ENCODE results near the gene FMO5. TPM values are rescaled to one million over a fixed set of nuclear protein-coding genes. Genes with fewer than 3 reads are reported as not detected.

FMO5 gene
- total and polyA plus RNA-seq, 2 of the 13 experiments (the other 11 are each of a cell fraction or from before 2014, with no cell fraction given): 48.2 to 149 TPM

- TF ChIP-seq ZSCAN12 (CRISPR knock-in tag; IDR thresholded peaks at IDR 0.05) (no peak), FOXO1 (CRISPR knock-in tag; IDR thresholded peaks at IDR 0.05) (peak; percentile 41; the same call in 1 of the 2 replicates), ZNF569 (CRISPR knock-in tag; IDR thresholded peaks at IDR 0.05; ENCODE audit: borderline replicate concordance) (0 out of 2 replicates have a peak, but pooled peaks have one; percentile 7), ZBTB38 (CRISPR knock-in tag; IDR thresholded peaks at IDR 0.05) (peak; percentile 90), DNMT1 (CRISPR knock-in tag; IDR thresholded peaks at IDR 0.05) (no peak; the same call in 1 of the 2 replicates), PRDM10 (CRISPR knock-in tag; IDR thresholded peaks at IDR 0.05; ENCODE audit: low read depth) (peak; percentile 94), ZNF224 (CRISPR knock-in tag; IDR thresholded peaks at IDR 0.05) (no peak; the same call in 1 of the 2 replicates), SP4 (CRISPR knock-in tag; IDR thresholded peaks at IDR 0.05) (peak; percentile 73; the same call in 1 of the 2 replicates), ZUFSP (CRISPR knock-in tag; IDR thresholded peaks at IDR 0.05; ENCODE audit: borderline replicate concordance) (no peak), KDM5A (IDR thresholded peaks at IDR 0.05; ENCODE audit: borderline replicate concordance, low read length) (peak; percentile 74; the same call in 1 of the 2 replicates), MBNL3 (CRISPR knock-in tag; conservative IDR thresholded peaks at IDR 0.05) (no peak), HIC2 (CRISPR knock-in tag; IDR thresholded peaks at IDR 0.05; ENCODE audit: low read depth) (peak; percentile 77; the same call in 1 of the 2 replicates), MAFK (conservative IDR thresholded peaks at IDR 0.05 in 1 of 2, IDR thresholded peaks at IDR 0.05 in 1 of 2; ENCODE audit: low read length in 2 of 2) (no peak), EP300 (IDR thresholded peaks at IDR 0.05; ENCODE audit: low read depth in 2 of 2, low read length in 2 of 2) (peak in 1 of 2 experiments; percentile 35; a peak in 1 of 4 replicates), EP300 (CRISPR knock-in tag; IDR thresholded peaks at IDR 0.05; ENCODE audit: borderline replicate concordance) (peak; percentile 34; the same call in 1 of the 2 replicates), ELF1 (CRISPR knock-in tag; IDR thresholded peaks at IDR 0.05) (peak; percentile 30; the same call in 1 of the 2 replicates), BRCA1 (CRISPR knock-in tag; IDR thresholded peaks at IDR 0.05) (peak; percentile 27; the same call in 1 of the 2 replicates), BRF2 (CRISPR knock-in tag; IDR thresholded peaks at IDR 0.05) (peak; percentile 80; the same call in 1 of the 2 replicates), HOXA3 (CRISPR knock-in tag; IDR thresholded peaks at IDR 0.05) (peak; percentile 97), SRY (CRISPR knock-in tag; IDR thresholded peaks at IDR 0.05) (no peak)
Measured at GRCh38 chr1:147172168-147173016, 52.7 kb downstream of the FMO5 start, which contains the start of gene PRKAB2 (continued).

Data from HepG2 (cell line).